KMS-11 (cell line): ENCODE results near the gene ARHGEF17.

ENCODE experiments used
- H2AFZ ChIP-seq: fragments of 200-600 bp; sonication (generic); 2 replicates; pipeline ENCODE4 v1.6.1; 2016; ENCODE audit warnings: antibody characterized with exemption, mixed run types, low read depth
- H3K27ac ChIP-seq: fragments of 200-600 bp; sonication (generic); 2 replicates; pipeline ENCODE4 v1.6.1; 2016; ENCODE audit warnings: mild to moderate bottlenecking, mixed run types
- H3K27me3 ChIP-seq: fragments of 200-600 bp; sonication (generic); 2 replicates; pipeline ENCODE4 v1.6.1; 2017; ENCODE audit warnings: mild to moderate bottlenecking, low read depth, mixed run types, moderate library complexity; ENCODE audit not compliant: insufficient read depth
- H3K36me3 ChIP-seq: fragments of 200-600 bp; sonication (generic); 2 replicates; pipeline ENCODE4 v1.6.1; 2017; ENCODE audit warnings: mild to moderate bottlenecking, mixed run types; ENCODE audit not compliant: insufficient read depth
- H3K4me1 ChIP-seq: fragments of 200-600 bp; sonication (generic); 2 replicates; pipeline ENCODE4 v1.6.1; 2016; ENCODE audit warnings: mild to moderate bottlenecking, low read depth, mixed run types; ENCODE audit not compliant: poor library complexity, severe bottlenecking
- H3K4me2 ChIP-seq: fragments of 200-600 bp; sonication (generic); 2 replicates; pipeline ENCODE4 v1.7.0; 2016; ENCODE audit warnings: mild to moderate bottlenecking, mixed run types
- H3K4me3 ChIP-seq: fragments of 200-600 bp; sonication (generic); IDR thresholded peaks from 2 replicates; pipeline ENCODE4 v1.6.1; 2017; ENCODE audit warnings: low read depth, low read length, mixed read lengths; ENCODE audit not compliant: insufficient read depth
- H3K79me2 ChIP-seq: fragments of 200-600 bp; sonication (generic); 2 replicates; pipeline ENCODE4 v1.6.1; 2016; ENCODE audit warnings: low read depth, mixed run types; ENCODE audit not compliant: insufficient read depth
- H3K9ac ChIP-seq: fragments of 200-600 bp; sonication (generic); 2 replicates; pipeline ENCODE4 v1.6.1; 2016; ENCODE audit warnings: mild to moderate bottlenecking, mixed run types
- H4K20me1 ChIP-seq: fragments of 200-600 bp; sonication (generic); 2 replicates; pipeline ENCODE4 v1.6.1; 2016; ENCODE audit warnings: mild to moderate bottlenecking, mixed run types; ENCODE audit not compliant: insufficient read depth
- CTCF ChIP-seq: fragments of 200-600 bp; sonication (generic); conservative IDR thresholded peaks from 2 replicates; pipeline ENCODE4 v1.6.1; 2017; ENCODE audit warnings: low read depth, mild to moderate bottlenecking, antibody characterized with exemption, low read length, moderate library complexity, mixed read lengths

The ARHGEF17 gene

GRCh38 chr11:73308003-73308960 is at the start of gene ARHGEF17:
Gene ARHGEF17 (plus strand): TSS chr11:73308276. CDS start chr11:73308639, 363 bp downstream.
- H3K36me3 ChIP-seq = no peaks in the 10 kb centered on the region
- no peaks in the 10 kb centered on the region for H3K27me3 ChIP-seq
- H3K4me2 ChIP-seq = peak within 1 kb of the TSS; percentile 82
- peak within 1 kb of the TSS; percentile 96 for H2AFZ ChIP-seq
- peak within 1 kb of the TSS; percentile 84 for H3K9ac ChIP-seq
- TF ChIP-seq CTCF = no peak
- no peaks in the 10 kb centered on the region for H4K20me1 ChIP-seq
- peaks cover 5% of the 10 kb centered on the region for H3K4me1 ChIP-seq
- H3K27ac ChIP-seq = peak within 1 kb of the TSS; percentile 81
- no peaks in the 10 kb centered on the region for H3K79me2 ChIP-seq
- no peak within 1 kb of the TSS for H3K4me3 ChIP-seq

- Histone ChIP-seq H3K27ac (no peak overlapping the region), H3K36me3 (no peaks in the 10 kb centered on the region), H2AFZ (no peak overlapping the region), H3K9ac (no peak overlapping the region), H3K4me2 (no peak overlapping the region), H4K20me1 (no peaks in the 10 kb centered on the region), H3K27me3 (no peaks in the 10 kb centered on the region), H3K79me2 (no peaks in the 10 kb centered on the region), H3K4me3 (no peak overlapping the region), H3K4me1 (no peaks in the 10 kb centered on the region)
- TF ChIP-seq CTCF = no peak
These were observed 48.5 kb upstream of the ARHGEF17 start for GRCh38 chr11:73259406-73260126.

GRCh38 chr11:73260127-73260457 is 48.0 kb upstream of the ARHGEF17 start:
- Histone ChIP-seq H3K9ac (no peak overlapping the region), H2AFZ (no peak overlapping the region), H3K79me2 (no peaks in the 10 kb centered on the region), H3K4me1 (no peaks in the 10 kb centered on the region), H3K27ac (no peak overlapping the region), H3K4me3 (no peak overlapping the region), H3K27me3 (no peaks in the 10 kb centered on the region), H4K20me1 (no peaks in the 10 kb centered on the region), H3K4me2 (no peak overlapping the region), H3K36me3 (no peaks in the 10 kb centered on the region)
- TF ChIP-seq CTCF = no peak

- no peak for TF ChIP-seq CTCF
- Histone ChIP-seq H3K27ac (no peak overlapping the region), H3K9ac (no peak overlapping the region), H3K4me2 (no peak overlapping the region), H3K4me1 (peaks cover 4% of the 10 kb centered on the region), H3K27me3 (no peaks in the 10 kb centered on the region), H3K4me3 (no peak overlapping the region), H4K20me1 (no peaks in the 10 kb centered on the region), H3K79me2 (no peaks in the 10 kb centered on the region), H3K36me3 (no peaks in the 10 kb centered on the region), H2AFZ (no peak overlapping the region)
These were observed 45.1 kb upstream of the ARHGEF17 start for GRCh38 chr11:73262851-73263495.
